HEK293T (cell line): ENCODE results near the gene AGL.

Experiments
- FOXA1 ChIP-seq: fragments of 450-650 bp; IDR thresholded peaks from 2 replicates; pipeline ENCODE4 v1.6.1; 2016; ENCODE audit warnings: mild to moderate bottlenecking
- SP1 ChIP-seq: fragments of 450-650 bp; IDR thresholded peaks from 2 replicates; pipeline ENCODE4 v1.6.1; 2017

DNA sequence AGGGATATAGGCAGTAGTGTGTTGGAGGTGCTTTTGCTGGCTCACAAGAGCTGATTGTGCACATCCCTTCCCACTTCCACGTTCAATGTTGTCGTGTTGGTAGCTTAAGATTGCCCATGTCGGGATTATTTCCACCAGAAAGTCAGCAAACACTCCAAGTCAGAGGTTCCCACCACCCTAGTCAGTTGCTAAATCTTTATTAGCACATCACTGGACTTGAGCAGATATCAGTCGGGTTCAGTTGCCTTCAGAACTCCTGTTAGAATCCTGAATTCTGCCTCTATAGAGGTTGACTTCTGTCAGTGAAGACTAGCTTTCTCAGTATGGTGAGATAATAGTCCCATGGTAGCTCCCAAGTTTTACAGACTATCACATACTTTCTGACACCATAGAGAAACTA lies 10.5 kb downstream of the AGL start:
- TF ChIP-seq FOXA1 (no peak), SP1 (no peak)
